ENCODE data around the gene C5orf46.
"Not testable (repeated sequence)": the region's sequence is repeated elsewhere in the genome, so short reads cannot be mapped to it uniquely, and the experiment has no call there.

Gene C5orf46

GRCh38 chr5:147906326-147907095, at the start of gene C5orf46:
Gene C5orf46, minus strand, starts transcription at chr5:147906538. Its CDS starts 37 bp downstream, at chr5:147906501.
- H3K4me3 ChIP-seq (ENCODE audit: low read depth, low read length): no peak within 1 kb of the TSS
- peak; percentile 28 for DNase-seq (ENCODE audit: low read depth)

- DNase-seq (ENCODE audit: low read depth): no peak
- H3K4me3 ChIP-seq (ENCODE audit: low read depth, low read length): no peak overlapping the region
These were observed 48.6 kb upstream of the C5orf46 start for GRCh38 chr5:147954971-147955370.

- DNase-seq (ENCODE audit: low read depth): peak; percentile 5
These were observed 43.6 kb upstream of the C5orf46 start for GRCh38 chr5:147949711-147950573.

GRCh38 chr5:147946658-147947274, 40.4 kb upstream of the C5orf46 start:
- not testable (repeated sequence) for H3K4me3 ChIP-seq (ENCODE audit: low read depth, low read length); DNase-seq (ENCODE audit: low read depth)

More at GRCh38 chr5:147949711-147950573, 43.6 kb upstream of the C5orf46 start:
- H3K4me3 ChIP-seq (ENCODE audit: low read depth, low read length): no peak overlapping the region

GRCh38 chr5:147939431-147940114, 33.2 kb upstream of the C5orf46 start:
- no peak overlapping the region for H3K4me3 ChIP-seq (ENCODE audit: low read depth, low read length)
- DNase-seq (ENCODE audit: low read depth): no peak

GRCh38 chr5:147935032-147935431, 28.7 kb upstream of the C5orf46 start:
- no peak overlapping the region for H3K4me3 ChIP-seq (ENCODE audit: low read depth, low read length)
- DNase-seq (ENCODE audit: low read depth): no peak

GRCh38 chr5:147930769-147931168, 24.4 kb upstream of the C5orf46 start:
- no peak for DNase-seq (ENCODE audit: low read depth)
- no peak overlapping the region for H3K4me3 ChIP-seq (ENCODE audit: low read depth, low read length)

- H3K4me3 ChIP-seq (ENCODE audit: low read depth, low read length): no peak overlapping the region
- DNase-seq (ENCODE audit: low read depth): no peak
These were observed 21.6 kb upstream of the C5orf46 start for GRCh38 chr5:147927901-147928300.

GRCh38 chr5:147925020-147925419, 18.7 kb upstream of the C5orf46 start:
- H3K4me3 ChIP-seq (ENCODE audit: low read depth, low read length): no peak overlapping the region
- DNase-seq (ENCODE audit: low read depth): no peak

GRCh38 chr5:147921136-147921535, 14.8 kb upstream of the C5orf46 start:
- no peak overlapping the region for H3K4me3 ChIP-seq (ENCODE audit: low read depth, low read length)
- no peak for DNase-seq (ENCODE audit: low read depth)

GRCh38 chr5:147920420-147921030, 14.2 kb upstream of the C5orf46 start:
- no peak overlapping the region for H3K4me3 ChIP-seq (ENCODE audit: low read depth, low read length)
- DNase-seq (ENCODE audit: low read depth): no peak

- H3K4me3 ChIP-seq (ENCODE audit: low read depth, low read length): no peak overlapping the region
- no peak for DNase-seq (ENCODE audit: low read depth)
These were observed 12.6 kb upstream of the C5orf46 start for GRCh38 chr5:147918899-147919298.

- no peak for DNase-seq (ENCODE audit: low read depth)
- H3K4me3 ChIP-seq (ENCODE audit: low read depth, low read length): no peak overlapping the region
These were observed 11.9 kb upstream of the C5orf46 start for GRCh38 chr5:147918101-147918685.

GRCh38 chr5:147913786-147914185, 7.4 kb upstream of the C5orf46 start:
- DNase-seq (ENCODE audit: low read depth): no peak
- no peak overlapping the region for H3K4me3 ChIP-seq (ENCODE audit: low read depth, low read length)

- H3K4me3 ChIP-seq (ENCODE audit: low read depth, low read length): no peak overlapping the region
- no peak for DNase-seq (ENCODE audit: low read depth)
These were observed 5.7 kb upstream of the C5orf46 start for GRCh38 chr5:147912011-147912410.

GRCh38 chr5:147911427-147911826, 5.1 kb upstream of the C5orf46 start:
- no peak for DNase-seq (ENCODE audit: low read depth)
- H3K4me3 ChIP-seq (ENCODE audit: low read depth, low read length): no peak overlapping the region

GRCh38 chr5:147904110-147904509, 2.2 kb downstream of the C5orf46 start:
- DNase-seq (ENCODE audit: low read depth): no peak
- H3K4me3 ChIP-seq (ENCODE audit: low read depth, low read length): no peak overlapping the region

- DNase-seq (ENCODE audit: low read depth): no peak
- H3K4me3 ChIP-seq (ENCODE audit: low read depth, low read length): no peak overlapping the region
These were observed 3.7 kb downstream of the C5orf46 start for GRCh38 chr5:147902609-147903115.

All from skeletal muscle cell (primary cell).